ENCODE data around the gene RTN4.

RTN4 gene

DNA sequence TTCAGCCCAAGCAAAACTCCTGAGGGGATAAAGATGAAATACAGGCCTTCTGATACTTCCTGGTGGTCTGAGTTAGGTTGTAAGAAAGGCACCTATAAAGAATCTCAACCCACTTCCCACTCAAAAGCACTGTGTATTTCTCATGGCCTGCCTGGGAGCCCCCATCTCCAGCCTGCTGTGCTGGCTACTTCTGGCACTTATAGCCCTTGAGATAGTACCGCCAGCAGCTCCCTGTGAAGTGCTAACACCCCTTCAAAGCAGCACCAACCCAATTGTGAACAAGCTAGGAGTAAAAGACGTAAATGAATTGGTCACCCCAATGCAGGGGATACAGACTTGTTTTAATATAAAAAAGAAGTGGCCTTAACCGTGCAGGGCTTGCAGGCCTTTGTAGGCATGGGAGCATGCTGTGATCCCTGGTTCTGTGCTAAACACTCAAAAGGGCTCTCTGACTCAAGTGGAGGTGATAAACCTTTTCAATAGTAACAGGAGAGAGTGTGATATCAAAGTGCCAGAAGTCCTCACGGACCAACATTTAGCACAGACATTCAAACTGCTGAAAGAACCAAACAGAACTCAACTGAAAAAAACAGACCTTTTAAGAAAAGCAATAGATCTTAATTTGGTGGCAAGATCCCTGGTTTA is 80.8 kb downstream of the RTN4 start:
- no peak overlapping the region for H3K4me3 Mint-ChIP-seq
- no peaks in the 10 kb centered on the region for H3K27me3 Mint-ChIP-seq
- CTCF ChIA-PET: interaction anchor here (1.8 kb wide), 1 partner anchor 11 kb away, joined by 7 read pairs; no protein-coding TSS in a partner anchor
- DNase-seq: no peak
- H3K27ac Mint-ChIP-seq: no peak overlapping the region
- peaks cover 42% of the 10 kb centered on the region for H3K36me3 Mint-ChIP-seq
- peaks cover 2% of the 10 kb centered on the region for H3K9me3 Mint-ChIP-seq
- H3K4me1 Mint-ChIP-seq: peaks cover 25% of the 10 kb centered on the region

DNA sequence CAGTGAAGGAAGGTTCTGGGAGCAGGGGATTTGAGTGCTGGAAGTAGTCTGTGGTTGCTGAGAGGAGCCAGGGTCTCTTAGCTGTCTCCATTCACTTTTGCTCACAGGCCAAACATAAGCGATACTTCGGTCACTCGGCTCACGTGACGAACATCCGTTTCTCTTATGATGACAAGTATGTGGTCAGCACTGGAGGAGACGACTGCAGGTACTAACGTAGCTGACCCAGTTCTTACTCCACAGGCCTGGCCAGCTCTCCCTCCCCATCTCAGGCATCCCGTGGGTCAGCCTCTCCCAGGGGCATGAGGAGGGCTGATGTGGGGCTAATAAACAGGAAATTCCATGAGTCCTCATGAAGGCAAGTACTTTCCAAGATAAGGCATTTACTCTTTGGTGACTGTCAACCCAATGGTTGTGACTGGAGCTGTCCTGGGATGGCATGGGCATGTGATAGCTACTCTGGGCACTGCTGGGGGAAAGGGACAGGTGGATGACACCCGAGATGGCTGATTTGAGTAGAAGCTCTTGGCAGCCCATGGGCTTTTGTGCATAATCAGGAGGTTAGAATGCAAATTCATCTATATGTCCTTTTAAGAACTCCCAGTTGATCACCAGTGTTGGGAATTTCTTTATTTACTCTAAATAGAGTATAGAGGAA is 81.6 kb downstream of the RTN4 start:
- Mint-ChIP-seq H3K36me3 (peaks cover 42% of the 10 kb centered on the region), H3K4me1 (peaks cover 27% of the 10 kb centered on the region), H3K27ac (no peak overlapping the region), H3K9me3 (peaks cover 2% of the 10 kb centered on the region), H3K27me3 (no peaks in the 10 kb centered on the region), H3K4me3 (no peak overlapping the region)
- CTCF ChIA-PET: no interaction called here
- DNase-seq: no peak

DNA sequence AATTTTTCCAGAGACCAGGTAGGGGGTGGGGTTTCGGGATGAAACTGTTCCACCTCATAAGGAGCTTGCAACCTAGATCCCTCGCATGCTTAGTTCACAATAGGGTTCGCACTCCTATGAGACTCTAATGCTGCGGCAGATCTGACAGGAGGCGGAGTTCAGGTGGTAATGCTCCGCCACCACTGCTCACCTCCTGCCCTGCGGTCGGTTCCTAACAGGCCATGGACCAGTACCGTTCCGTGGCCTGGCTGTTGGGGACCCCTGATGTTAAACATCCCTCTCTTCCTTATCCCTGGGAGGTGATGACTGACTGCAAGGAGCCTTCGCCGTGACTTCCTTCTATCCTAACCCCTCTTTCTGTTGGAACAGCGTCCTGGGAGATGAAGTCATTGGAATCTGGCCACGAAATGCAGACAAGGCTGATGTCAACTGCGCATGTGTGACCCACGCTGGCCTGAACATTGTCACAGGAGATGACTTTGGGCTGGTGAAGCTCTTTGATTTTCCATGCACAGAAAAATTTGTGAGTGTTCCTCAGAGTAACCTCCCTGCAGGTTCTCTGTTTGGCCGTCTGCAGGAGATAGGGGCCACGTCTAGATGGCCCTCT is 82.4 kb downstream of the RTN4 start:
- CTCF ChIA-PET: no interaction called here
- H3K36me3 Mint-ChIP-seq: peaks cover 41% of the 10 kb centered on the region
- no peak for DNase-seq
- H3K4me1 Mint-ChIP-seq: peaks cover 27% of the 10 kb centered on the region
- H3K9me3 Mint-ChIP-seq: peaks cover 2% of the 10 kb centered on the region
- H3K4me3 Mint-ChIP-seq: no peak overlapping the region
- H3K27me3 Mint-ChIP-seq: no peaks in the 10 kb centered on the region
- no peak overlapping the region for H3K27ac Mint-ChIP-seq

- Mint-ChIP-seq H3K4me1 (peaks cover 27% of the 10 kb centered on the region), H3K27me3 (no peaks in the 10 kb centered on the region), H3K27ac (no peak overlapping the region), H3K36me3 (peaks cover 38% of the 10 kb centered on the region), H3K4me3 (no peak overlapping the region), H3K9me3 (peaks cover 2% of the 10 kb centered on the region)
- no peak for DNase-seq
- CTCF ChIA-PET: no interaction called here
Observed at GRCh38 chr2:54967269-54967668, 83.0 kb downstream of the RTN4 start.

GRCh38 chr2:54966837-54967236 is 83.4 kb downstream of the RTN4 start:
- peaks cover 38% of the 10 kb centered on the region for H3K36me3 Mint-ChIP-seq
- CTCF ChIA-PET: no interaction called here
- no peak overlapping the region for H3K27ac Mint-ChIP-seq
- H3K27me3 Mint-ChIP-seq: no peaks in the 10 kb centered on the region
- peaks cover 27% of the 10 kb centered on the region for H3K4me1 Mint-ChIP-seq
- no peak for DNase-seq
- no peak overlapping the region for H3K4me3 Mint-ChIP-seq
- peaks cover 2% of the 10 kb centered on the region for H3K9me3 Mint-ChIP-seq

GRCh38 chr2:54966165-54966832 is 84.0 kb downstream of the RTN4 start:
- no peak for DNase-seq
- no peaks in the 10 kb centered on the region for H3K27me3 Mint-ChIP-seq
- CTCF ChIA-PET: no interaction called here
- no peak overlapping the region for H3K4me3 Mint-ChIP-seq
- H3K4me1 Mint-ChIP-seq: peaks cover 27% of the 10 kb centered on the region
- H3K27ac Mint-ChIP-seq: no peak overlapping the region
- peaks cover 2% of the 10 kb centered on the region for H3K9me3 Mint-ChIP-seq
- peaks cover 34% of the 10 kb centered on the region for H3K36me3 Mint-ChIP-seq

- peaks cover 2% of the 10 kb centered on the region for H3K9me3 Mint-ChIP-seq
- H3K36me3 Mint-ChIP-seq: peaks cover 28% of the 10 kb centered on the region
- H3K4me3 Mint-ChIP-seq: no peak overlapping the region
- H3K27ac Mint-ChIP-seq: no peak overlapping the region
- H3K27me3 Mint-ChIP-seq: no peaks in the 10 kb centered on the region
- CTCF ChIA-PET: no interaction called here
- no peak for DNase-seq
- peaks cover 27% of the 10 kb centered on the region for H3K4me1 Mint-ChIP-seq
Observed at GRCh38 chr2:54965425-54965824, 84.8 kb downstream of the RTN4 start.

- Mint-ChIP-seq H3K27me3 (no peaks in the 10 kb centered on the region), H3K9me3 (peaks cover 2% of the 10 kb centered on the region), H3K36me3 (peaks cover 22% of the 10 kb centered on the region), H3K4me1 (peaks cover 27% of the 10 kb centered on the region), H3K4me3 (no peak overlapping the region), H3K27ac (no peak overlapping the region)
- CTCF ChIA-PET: no interaction called here
- DNase-seq: no peak
Observed at GRCh38 chr2:54964816-54965215, 85.4 kb downstream of the RTN4 start.

DNA sequence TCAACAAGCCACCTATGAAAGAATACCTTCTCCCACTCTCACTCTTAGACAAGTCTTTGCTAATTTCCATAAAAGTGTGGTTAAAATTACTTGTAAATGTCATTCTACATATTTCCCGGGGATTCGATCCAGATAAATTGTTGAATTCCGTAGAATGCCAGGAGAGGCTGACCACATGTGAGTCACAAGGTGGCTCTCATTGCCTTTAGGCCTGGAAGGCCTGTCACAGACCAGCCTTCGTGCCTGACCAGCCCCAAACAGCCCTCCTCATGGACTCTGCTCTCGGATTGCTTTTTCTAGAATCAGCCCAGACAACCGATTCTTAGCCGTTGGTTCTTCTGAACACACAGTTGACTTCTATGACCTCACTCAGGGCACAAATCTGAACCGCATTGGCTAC is 86.0 kb downstream of the RTN4 start:
- Mint-ChIP-seq H3K4me3 (no peak overlapping the region), H3K9me3 (peaks cover 2% of the 10 kb centered on the region), H3K27ac (no peak overlapping the region), H3K36me3 (peaks cover 20% of the 10 kb centered on the region), H3K27me3 (no peaks in the 10 kb centered on the region), H3K4me1 (peaks cover 27% of the 10 kb centered on the region)
- CTCF ChIA-PET: no interaction called here
- DNase-seq: no peak

- no peak for DNase-seq
- no peak overlapping the region for H3K4me3 Mint-ChIP-seq
- peaks cover 4% of the 10 kb centered on the region for H3K27me3 Mint-ChIP-seq
- peaks cover 27% of the 10 kb centered on the region for H3K4me1 Mint-ChIP-seq
- CTCF ChIA-PET: no interaction called here
- H3K9me3 Mint-ChIP-seq: peaks cover 2% of the 10 kb centered on the region
- H3K36me3 Mint-ChIP-seq: peaks cover 18% of the 10 kb centered on the region
- H3K27ac Mint-ChIP-seq: no peak overlapping the region
Observed at GRCh38 chr2:54963476-54963875, 86.8 kb downstream of the RTN4 start.

DNA sequence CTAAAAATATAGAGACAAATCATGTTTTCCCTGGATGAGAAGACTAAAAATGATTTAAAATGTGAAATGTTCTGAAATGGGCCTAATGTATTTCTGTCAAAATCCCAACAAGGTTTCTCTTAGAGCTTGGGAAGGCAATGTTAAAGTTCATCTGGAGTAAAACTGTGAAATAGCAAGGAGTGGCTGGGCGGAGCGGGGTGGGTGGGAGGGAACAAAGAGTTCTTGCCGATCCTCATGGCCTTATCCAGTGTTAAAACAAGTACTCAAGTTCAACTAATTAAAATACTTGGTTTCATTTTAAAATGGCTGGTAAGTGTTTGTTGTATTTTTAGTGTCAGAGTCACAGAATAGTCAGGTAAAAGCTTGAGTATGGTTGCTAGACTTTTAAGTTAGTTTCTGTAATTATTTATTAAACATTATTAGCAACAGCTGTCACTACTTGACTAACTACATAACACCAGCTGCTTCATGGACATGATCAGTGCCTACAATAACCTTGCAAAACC is 87.3 kb downstream of the RTN4 start:
- DNase-seq: no peak

GRCh38 chr2:54962511-54962910 is 87.7 kb downstream of the RTN4 start:
- H3K27me3 Mint-ChIP-seq: peaks cover 7% of the 10 kb centered on the region
- CTCF ChIA-PET: no interaction called here
- H3K36me3 Mint-ChIP-seq: peaks cover 17% of the 10 kb centered on the region
- peaks cover 2% of the 10 kb centered on the region for H3K9me3 Mint-ChIP-seq
- H3K4me3 Mint-ChIP-seq: no peak overlapping the region
- DNase-seq: no peak
- no peak overlapping the region for H3K27ac Mint-ChIP-seq
- peaks cover 27% of the 10 kb centered on the region for H3K4me1 Mint-ChIP-seq

More for the DNA sequence above, 87.3 kb downstream of the RTN4 start:
- Mint-ChIP-seq H3K27ac (no peak overlapping the region), H3K27me3 (peaks cover 4% of the 10 kb centered on the region), H3K9me3 (peaks cover 2% of the 10 kb centered on the region), H3K36me3 (peaks cover 18% of the 10 kb centered on the region), H3K4me1 (peaks cover 27% of the 10 kb centered on the region), H3K4me3 (no peak overlapping the region)
- CTCF ChIA-PET: no interaction called here

DNA sequence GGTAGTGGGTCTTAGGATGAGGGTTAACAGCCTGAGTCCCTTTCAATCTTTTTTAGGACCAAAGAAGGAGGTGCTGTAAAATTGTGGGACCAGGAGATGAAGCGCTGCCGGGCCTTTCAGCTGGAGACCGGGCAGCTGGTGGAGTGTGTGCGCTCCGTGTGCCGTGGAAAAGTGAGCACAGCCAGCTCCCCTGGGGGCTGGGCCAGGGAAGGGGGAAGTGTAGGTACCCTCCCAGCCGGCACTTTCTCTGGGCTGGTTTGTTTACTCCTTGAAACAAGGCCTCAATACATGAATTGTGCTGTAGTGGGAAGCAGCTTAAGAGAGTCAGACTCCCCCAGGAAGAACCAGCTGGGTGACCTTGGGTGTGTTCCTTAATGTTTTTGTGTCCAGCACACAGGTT is 90.1 kb downstream of the RTN4 start:
- peaks cover 9% of the 10 kb centered on the region for H3K4me1 Mint-ChIP-seq
- no peak overlapping the region for H3K27ac Mint-ChIP-seq
- no peak for DNase-seq
- CTCF ChIA-PET: no interaction called here
- no peak overlapping the region for H3K4me3 Mint-ChIP-seq
- peaks cover 14% of the 10 kb centered on the region for H3K27me3 Mint-ChIP-seq
- H3K36me3 Mint-ChIP-seq: peaks cover 4% of the 10 kb centered on the region
- H3K9me3 Mint-ChIP-seq: no peaks in the 10 kb centered on the region

GRCh38 chr2:54958717-54959371 is 91.4 kb downstream of the RTN4 start:
- Mint-ChIP-seq H3K36me3 (no peaks in the 10 kb centered on the region), H3K27ac (no peak overlapping the region), H3K27me3 (peaks cover 14% of the 10 kb centered on the region), H3K4me1 (no peaks in the 10 kb centered on the region), H3K9me3 (no peaks in the 10 kb centered on the region), H3K4me3 (no peak overlapping the region)
- CTCF ChIA-PET: no interaction called here
- DNase-seq: no peak
